ENCODE measurements around the gene HINT2. TPM values are rescaled to one million over a fixed set of nuclear protein-coding genes. Genes with fewer than 3 reads are reported as not detected.

HINT2 gene
- total RNA-seq, 1 experiment from 2014 or later, result 69.7 TPM

DNA sequence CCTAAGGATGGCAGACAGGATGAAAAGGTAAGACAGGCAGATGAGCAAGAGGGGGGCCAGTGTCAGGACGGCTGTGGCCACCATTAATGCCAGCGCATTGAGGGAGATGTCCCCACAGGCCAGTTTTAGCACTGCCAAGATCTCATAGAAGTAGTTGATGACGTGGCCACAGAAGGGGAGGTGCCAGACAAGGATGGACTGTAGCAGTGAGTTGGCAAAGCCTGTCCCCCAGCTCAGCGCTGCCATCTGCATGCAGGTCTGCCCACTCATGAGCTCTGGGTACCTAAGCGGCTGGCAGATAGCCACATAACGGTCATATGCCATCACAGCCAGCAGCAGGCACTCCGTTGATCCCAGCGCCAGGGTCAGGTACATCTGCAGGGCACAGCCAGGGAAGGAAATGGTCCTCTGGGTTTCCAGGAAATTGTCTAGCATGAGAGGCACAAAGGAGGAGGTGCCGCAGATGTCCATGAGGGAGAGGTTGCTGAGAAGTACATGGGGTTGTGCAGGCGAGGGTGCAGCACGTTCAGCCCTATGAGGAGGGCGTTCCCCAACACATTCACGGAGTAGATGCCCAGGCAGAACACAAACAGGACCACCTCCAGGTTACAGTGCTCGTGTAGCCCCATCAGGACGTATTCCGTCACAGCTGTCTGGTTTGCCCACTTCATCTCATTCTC is 44.6 kb upstream of the HINT2 start:
- DNase-seq, result peak; percentile 34
- Histone ChIP-seq H4K20me1 (ENCODE audit: low read length) (no peaks in the 10 kb centered on the region), H3K27me3 (ENCODE audit: low read length) (no peaks in the 10 kb centered on the region), H3K27ac (ENCODE audit: low read length) (no peak overlapping the region), H3K9me3 (ENCODE audit: low read length) (no peaks in the 10 kb centered on the region), H3K4me1 (ENCODE audit: insufficient read depth, low read length) (no peaks in the 10 kb centered on the region), H3K36me3 (ENCODE audit: low read depth, low read length) (no peaks in the 10 kb centered on the region), H3K4me3 (ENCODE audit: low read length) (no peak overlapping the region), H3F3A (ENCODE audit: low read length, unreplicated experiment) (no peaks in the 10 kb centered on the region), H3K9ac (ENCODE audit: low read length) (no peak overlapping the region), H3K4me2 (ENCODE audit: low read length) (no peak overlapping the region), H3K79me2 (ENCODE audit: low read length) (no peaks in the 10 kb centered on the region), H2AFZ (ENCODE audit: low read length) (no peak overlapping the region), H3K9me2 (replicated peaks; ENCODE audit: low read length) (no peaks in the 10 kb centered on the region)
- ChIA-PET CTCF (no interaction called here), POLR2A (ENCODE audit: unreplicated experiment) (no interaction called here)
- ATAC-seq, result peak; percentile 58
- intact Hi-C loops (cut with micrococcal nuclease), result no loop called here
- no peak for TF ChIP-seq EZH2 (IDR thresholded peaks at IDR 0.05; ENCODE audit: low read length, unreplicated experiment)
- peak; percentile 19; the same call in 1 of the 2 replicates for TF ChIP-seq CTCF (conservative IDR thresholded peaks at IDR 0.05; ENCODE audit: low read depth, low read length)
- BruUV-seq (replicated peaks), result no TSS peak

DNA sequence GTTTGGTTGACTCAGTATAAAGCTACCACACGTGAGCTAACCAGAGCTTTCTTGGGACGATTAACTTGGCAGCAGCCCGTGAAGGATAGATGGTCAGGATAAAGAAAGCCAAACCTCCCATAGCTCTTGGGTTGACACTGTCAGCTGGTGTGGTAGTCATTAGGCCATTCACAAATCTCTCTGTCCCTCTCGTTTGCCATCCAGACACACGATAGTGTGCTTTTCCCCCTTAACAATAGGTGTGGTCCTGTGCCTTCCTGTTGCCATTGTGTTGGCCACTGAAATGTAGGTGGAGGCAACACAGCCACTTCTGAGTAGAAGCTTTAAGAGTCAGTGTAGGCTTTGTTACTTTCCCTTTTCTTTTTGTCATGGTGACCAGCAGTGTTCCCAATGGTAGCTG is 43.6 kb upstream of the HINT2 start:
- ChIA-PET CTCF (interaction anchor here (0.5 kb wide), 1 partner anchor 1897 kb away, joined by 7 read pairs; no protein-coding TSS in a partner anchor), POLR2A (ENCODE audit: unreplicated experiment) (interaction anchor here (0.6 kb wide), 1 partner anchor 39 kb away, joined by 6 read pairs; no protein-coding TSS in a partner anchor)
- BruUV-seq (replicated peaks), result no TSS peak

More for the DNA sequence above, 43.6 kb upstream of the HINT2 start:
- no peaks in the 10 kb centered on the region for H3F3A ChIP-seq (ENCODE audit: low read length, unreplicated experiment)
- H3K27ac ChIP-seq (ENCODE audit: low read length), result no peak overlapping the region
- intact Hi-C loops (cut with micrococcal nuclease), result no loop called here
- no peaks in the 10 kb centered on the region for H3K79me2 ChIP-seq (ENCODE audit: low read length)
- H3K4me3 ChIP-seq (ENCODE audit: low read length), result no peak overlapping the region
- no peak overlapping the region for H3K9ac ChIP-seq (ENCODE audit: low read length)
- no peak overlapping the region for H3K4me2 ChIP-seq (ENCODE audit: low read length)
- no peaks in the 10 kb centered on the region for H3K9me2 ChIP-seq (replicated peaks; ENCODE audit: low read length)
- ATAC-seq, result no peak
- H3K27me3 ChIP-seq (ENCODE audit: low read length), result no peaks in the 10 kb centered on the region
- no peaks in the 10 kb centered on the region for H4K20me1 ChIP-seq (ENCODE audit: low read length)
- H3K36me3 ChIP-seq (ENCODE audit: low read depth, low read length), result no peaks in the 10 kb centered on the region
- H2AFZ ChIP-seq (ENCODE audit: low read length), result no peak overlapping the region
- TF ChIP-seq EZH2 (IDR thresholded peaks at IDR 0.05; ENCODE audit: low read length, unreplicated experiment) (no peak), CTCF (conservative IDR thresholded peaks at IDR 0.05; ENCODE audit: low read depth, low read length) (no peak), EZH2phosphoT487 (IDR thresholded peaks at IDR 0.05; ENCODE audit: borderline replicate concordance, low read length) (no peak)
- H3K9me3 ChIP-seq (ENCODE audit: low read length), result no peaks in the 10 kb centered on the region
- DNase-seq, result no peak
- no peaks in the 10 kb centered on the region for H3K4me1 ChIP-seq (ENCODE audit: insufficient read depth, low read length)
